Naive B cell (primary cell): ENCODE measurements around the gene PRKAG2. TPM values are rescaled to one million over a fixed set of nuclear protein-coding genes. Genes with fewer than 3 reads are reported as not detected.
"Not testable (repeated sequence)": the region's sequence is repeated elsewhere in the genome, so short reads cannot be mapped to it uniquely, and the experiment has no call there.

Experiments used
- ATAC-seq, 2 donors: fragments of 150-1000 bp; cut with Tn5 transposase; 2 replicates each; pipeline ENCODE4 v1.10.0; 2021; ENCODE audit warnings: low read depth in 2 of 2, mild to moderate bottlenecking in 2 of 2, moderate library complexity in 2 of 2
- DNase-seq: peaks from one replicate; pipeline ENCODE4 v3.0.0; 2022
- H3K27ac Mint-ChIP-seq, 6 donors: one replicate each; pipeline ENCODE4 v1.8.0; 2020 to 2022; ENCODE audit warnings: mild to moderate bottlenecking in 6 of 6, mixed read lengths in 6 of 6, moderate library complexity in 5 of 6, inconsistent platforms in 2 of 6
- H3K27me3 Mint-ChIP-seq, 3 donors: one replicate each; pipeline ENCODE4 v1.8.0; 2021 to 2022; ENCODE audit warnings: mixed read lengths in 3 of 3, mild to moderate bottlenecking in 1 of 3
- H3K36me3 Mint-ChIP-seq, 2 donors: one replicate each; pipeline ENCODE4 v1.8.0; 2020 to 2022; ENCODE audit warnings: mixed read lengths in 2 of 2, inconsistent platforms in 1 of 2, mild to moderate bottlenecking in 1 of 2
- H3K4me1 Mint-ChIP-seq, 3 donors: one replicate each; pipeline ENCODE4 v1.8.0; 2020 to 2022; ENCODE audit warnings: mixed read lengths in 3 of 3, inconsistent platforms in 1 of 3, mild to moderate bottlenecking in 1 of 3, moderate library complexity in 1 of 3
- H3K4me3 Mint-ChIP-seq, 8 donors: one replicate each; pipeline ENCODE4 v1.8.0; 2020 to 2022; ENCODE audit warnings: mild to moderate bottlenecking in 8 of 8, mixed read lengths in 8 of 8, moderate library complexity in 8 of 8, inconsistent platforms in 2 of 8
- H3K9me3 Mint-ChIP-seq, 7 donors: one replicate each; pipeline ENCODE4 v1.8.0; 2020 to 2022; ENCODE audit warnings: mixed read lengths in 7 of 7, mild to moderate bottlenecking in 5 of 7, inconsistent platforms in 2 of 7, moderate library complexity in 1 of 7
- polyA plus RNA-seq, 6 donors: library from polyadenylated mRNA; unstranded; fragments of 300-500 nt; fragmentation: Illumina TruSeq; gene quantifications; one replicate each; pipeline ENCODE4 v1.2.3, GENCODE V29; 2021; ENCODE audit warnings: low read depth in 6 of 6

PRKAG2 gene
- polyA plus RNA-seq, 6 donors from 2014 or later, result 16.2 to 25.4 (median 20.0) TPM

- Mint-ChIP-seq H3K27ac (peak overlapping the region in 1 of 6 donors; percentile 57), H3K27me3 (peaks cover 7 to 36% (median 29%) of the 10 kb centered on the region in 3 donors), H3K4me1 (peaks cover 0 to 6% (median 4%) of the 10 kb centered on the region in 3 donors), H3K4me3 (no peak overlapping the region), H3K9me3 (peaks cover 0 to 4% (median 0%) of the 10 kb centered on the region in 7 donors), H3K36me3 (no peaks in the 10 kb centered on the region)
- no peak for ATAC-seq
- DNase-seq, result no peak
Measured at GRCh38 chr7:151550656-151551286, 326.1 kb downstream of the PRKAG2 start.

GRCh38 chr7:151549644-151550043 is 327.3 kb downstream of the PRKAG2 start:
- peaks cover 0 to 6% (median 4%) of the 10 kb centered on the region in 3 donors for H3K4me1 Mint-ChIP-seq
- peaks cover 0 to 4% (median 0%) of the 10 kb centered on the region in 7 donors for H3K9me3 Mint-ChIP-seq
- no peaks in the 10 kb centered on the region for H3K36me3 Mint-ChIP-seq
- no peak overlapping the region for H3K4me3 Mint-ChIP-seq
- no peak overlapping the region for H3K27ac Mint-ChIP-seq
- DNase-seq, result no peak
- ATAC-seq, result no peak
- H3K27me3 Mint-ChIP-seq, result peaks cover 8 to 46% (median 39%) of the 10 kb centered on the region in 3 donors

GRCh38 chr7:151549083-151549482 is 327.8 kb downstream of the PRKAG2 start:
- peaks cover 0 to 6% (median 4%) of the 10 kb centered on the region in 3 donors for H3K4me1 Mint-ChIP-seq

GRCh38 chr7:151544183-151544582 is 332.7 kb downstream of the PRKAG2 start:
- Mint-ChIP-seq H3K27me3 (peaks cover 22 to 57% (median 46%) of the 10 kb centered on the region in 3 donors), H3K27ac (no peak overlapping the region), H3K36me3 (no peaks in the 10 kb centered on the region), H3K4me1 (peaks cover 0 to 4% (median 0%) of the 10 kb centered on the region in 3 donors), H3K4me3 (no peak overlapping the region), H3K9me3 (peaks cover 0 to 2% (median 0%) of the 10 kb centered on the region in 7 donors)
- DNase-seq (no peak), ATAC-seq (no peak)

More at GRCh38 chr7:151549083-151549482, 327.8 kb downstream of the PRKAG2 start:
- H3K4me3 Mint-ChIP-seq, result no peak overlapping the region
- H3K27me3 Mint-ChIP-seq, result peaks cover 13 to 52% (median 45%) of the 10 kb centered on the region in 3 donors
- peaks cover 0 to 4% (median 0%) of the 10 kb centered on the region in 7 donors for H3K9me3 Mint-ChIP-seq
- DNase-seq (no peak), ATAC-seq (no peak)
- H3K27ac Mint-ChIP-seq, result no peak overlapping the region
- H3K36me3 Mint-ChIP-seq, result no peaks in the 10 kb centered on the region

- Mint-ChIP-seq H3K9me3 (peaks cover 0 to 4% (median 0%) of the 10 kb centered on the region in 7 donors), H3K27me3 (peaks cover 26 to 63% (median 45%) of the 10 kb centered on the region in 3 donors), H3K36me3 (no peaks in the 10 kb centered on the region), H3K27ac (no peak overlapping the region), H3K4me3 (no peak overlapping the region), H3K4me1 (peaks cover 0 to 4% (median 0%) of the 10 kb centered on the region in 3 donors)
- DNase-seq (no peak), ATAC-seq (no peak)
Measured at GRCh38 chr7:151542606-151543130, 334.2 kb downstream of the PRKAG2 start.

GRCh38 chr7:151541709-151542499 is 335.0 kb downstream of the PRKAG2 start:
- ATAC-seq, result no peak

GRCh38 chr7:151540146-151540545 is 336.8 kb downstream of the PRKAG2 start:
- Mint-ChIP-seq H3K4me3 (no peak overlapping the region), H3K4me1 (no peaks in the 10 kb centered on the region), H3K36me3 (peaks cover 0 to 10% of the 10 kb centered on the region in 2 donors), H3K27me3 (peaks cover 31 to 61% (median 50%) of the 10 kb centered on the region in 3 donors), H3K27ac (no peak overlapping the region), H3K9me3 (peaks cover 1 to 19% (median 9%) of the 10 kb centered on the region in 7 donors)
- ATAC-seq, result no peak
- no peak for DNase-seq

More at GRCh38 chr7:151541709-151542499, 335.0 kb downstream of the PRKAG2 start:
- Mint-ChIP-seq H3K4me3 (no peak overlapping the region), H3K27me3 (peaks cover 32 to 65% (median 49%) of the 10 kb centered on the region in 3 donors), H3K4me1 (peaks cover 0 to 4% (median 0%) of the 10 kb centered on the region in 3 donors), H3K27ac (peak overlapping the region in 1 of 6 donors; percentile 35), H3K36me3 (no peaks in the 10 kb centered on the region), H3K9me3 (peaks cover 0 to 8% (median 2%) of the 10 kb centered on the region in 7 donors)
- DNase-seq, result no peak

- H3K4me1 Mint-ChIP-seq, result no peaks in the 10 kb centered on the region
- H3K9me3 Mint-ChIP-seq, result peaks cover 1 to 19% (median 9%) of the 10 kb centered on the region in 7 donors
- H3K27me3 Mint-ChIP-seq, result peaks cover 31 to 53% (median 42%) of the 10 kb centered on the region in 3 donors
- DNase-seq (no peak), ATAC-seq (no peak)
- H3K27ac Mint-ChIP-seq, result no peak overlapping the region
- H3K36me3 Mint-ChIP-seq, result peaks cover 0 to 10% of the 10 kb centered on the region in 2 donors
- no peak overlapping the region for H3K4me3 Mint-ChIP-seq
Measured at GRCh38 chr7:151539088-151539671, 337.7 kb downstream of the PRKAG2 start.

GRCh38 chr7:151537818-151538561 is 338.9 kb downstream of the PRKAG2 start:
- Mint-ChIP-seq H3K4me3 (no peak overlapping the region), H3K27ac (no peak overlapping the region)
- ATAC-seq, result no peak

GRCh38 chr7:151536178-151536577 is 340.7 kb downstream of the PRKAG2 start:
- peaks cover 31 to 57% (median 51%) of the 10 kb centered on the region in 3 donors for H3K27me3 Mint-ChIP-seq
- H3K36me3 Mint-ChIP-seq, result peaks cover 5 to 18% of the 10 kb centered on the region in 2 donors
- not testable (repeated sequence) for H3K4me1 Mint-ChIP-seq, H3K27ac Mint-ChIP-seq, ATAC-seq, DNase-seq, H3K4me3 Mint-ChIP-seq
- H3K9me3 Mint-ChIP-seq, result peaks cover 6 to 34% (median 21%) of the 10 kb centered on the region in 7 donors

More at GRCh38 chr7:151537818-151538561, 338.9 kb downstream of the PRKAG2 start:
- DNase-seq, result no peak
- H3K27me3 Mint-ChIP-seq, result peaks cover 35 to 54% (median 49%) of the 10 kb centered on the region in 3 donors
- H3K36me3 Mint-ChIP-seq, result peaks cover 0 to 10% of the 10 kb centered on the region in 2 donors
- no peaks in the 10 kb centered on the region for H3K4me1 Mint-ChIP-seq
- peaks cover 1 to 19% (median 10%) of the 10 kb centered on the region in 7 donors for H3K9me3 Mint-ChIP-seq

GRCh38 chr7:151529842-151530241 is 347.1 kb downstream of the PRKAG2 start:
- no peaks in the 10 kb centered on the region for H3K4me1 Mint-ChIP-seq

GRCh38 chr7:151524845-151525244 is 352.1 kb downstream of the PRKAG2 start:
- Mint-ChIP-seq H3K36me3 (peaks cover 0 to 2% of the 10 kb centered on the region in 2 donors), H3K4me1 (peaks cover 2 to 5% (median 4%) of the 10 kb centered on the region in 3 donors), H3K9me3 (peaks cover 3 to 20% (median 11%) of the 10 kb centered on the region in 7 donors), H3K27me3 (peaks cover 0 to 16% (median 8%) of the 10 kb centered on the region in 3 donors), H3K4me3 (no peak overlapping the region), H3K27ac (no peak overlapping the region)
- ATAC-seq (no peak), DNase-seq (no peak)

More at GRCh38 chr7:151529842-151530241, 347.1 kb downstream of the PRKAG2 start:
- peaks cover 12 to 52% (median 35%) of the 10 kb centered on the region in 7 donors for H3K9me3 Mint-ChIP-seq
- no peak overlapping the region for H3K4me3 Mint-ChIP-seq
- DNase-seq (no peak), ATAC-seq (no peak)
- H3K27ac Mint-ChIP-seq, result no peak overlapping the region
- peaks cover 11 to 30% (median 19%) of the 10 kb centered on the region in 3 donors for H3K27me3 Mint-ChIP-seq
- H3K36me3 Mint-ChIP-seq, result peaks cover 9 to 21% of the 10 kb centered on the region in 2 donors
